Measurements from ENCODE around the gene PRKCH.

GRCh38 chr14:61355892-61356325, 34.5 kb downstream of the PRKCH start:
- TF ChIP-seq SPI1 (IDR thresholded peaks at IDR 0.05; ENCODE audit: low read depth, low read length) = peak; percentile 70
- TF ChIP-seq TAF1 (IDR thresholded peaks at IDR 0.05; ENCODE audit: low read depth, low read length) = no peak
